B cell (primary cell): ENCODE data around the gene C10orf90.

ENCODE experiments used
- EZH2 ChIP-seq: IDR thresholded peaks from 2 replicates; pipeline ENCODE4 v1.6.1; 2012; ENCODE audit warnings: borderline replicate concordance, low read depth, mild to moderate bottlenecking, moderate library complexity, low read length; ENCODE audit not compliant: insufficient read depth, poor library complexity, severe bottlenecking
- TF ChIP-seq, protein P1 (sequence below): fragments of 200-600 bp; IDR thresholded peaks from one replicate; pipeline ENCODE4 v1.8.0; 2022; ENCODE audit warnings: antibody characterized with exemption, mild to moderate bottlenecking

DNA sequence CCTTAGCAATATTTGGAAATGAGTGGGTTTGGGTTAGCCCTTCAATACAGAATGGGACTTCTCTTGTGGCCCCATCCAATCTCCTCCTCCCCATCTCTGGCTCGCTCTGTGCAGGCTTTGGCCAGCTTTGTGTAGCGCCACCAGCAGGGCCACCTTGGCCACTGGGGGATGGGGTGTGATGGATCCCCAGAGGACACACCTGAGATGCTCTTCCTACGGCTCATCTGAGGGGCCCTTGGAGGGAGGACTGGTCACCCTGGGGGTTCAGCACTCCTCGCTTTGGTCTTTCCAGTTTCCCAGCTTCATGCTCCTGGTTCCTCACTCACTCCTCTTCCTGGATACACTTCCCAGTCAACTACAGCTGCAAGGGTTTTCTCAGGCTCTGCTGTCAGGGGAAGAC lies 15.3 kb upstream of the C10orf90 start:
- TF ChIP-seq, protein P1, sequence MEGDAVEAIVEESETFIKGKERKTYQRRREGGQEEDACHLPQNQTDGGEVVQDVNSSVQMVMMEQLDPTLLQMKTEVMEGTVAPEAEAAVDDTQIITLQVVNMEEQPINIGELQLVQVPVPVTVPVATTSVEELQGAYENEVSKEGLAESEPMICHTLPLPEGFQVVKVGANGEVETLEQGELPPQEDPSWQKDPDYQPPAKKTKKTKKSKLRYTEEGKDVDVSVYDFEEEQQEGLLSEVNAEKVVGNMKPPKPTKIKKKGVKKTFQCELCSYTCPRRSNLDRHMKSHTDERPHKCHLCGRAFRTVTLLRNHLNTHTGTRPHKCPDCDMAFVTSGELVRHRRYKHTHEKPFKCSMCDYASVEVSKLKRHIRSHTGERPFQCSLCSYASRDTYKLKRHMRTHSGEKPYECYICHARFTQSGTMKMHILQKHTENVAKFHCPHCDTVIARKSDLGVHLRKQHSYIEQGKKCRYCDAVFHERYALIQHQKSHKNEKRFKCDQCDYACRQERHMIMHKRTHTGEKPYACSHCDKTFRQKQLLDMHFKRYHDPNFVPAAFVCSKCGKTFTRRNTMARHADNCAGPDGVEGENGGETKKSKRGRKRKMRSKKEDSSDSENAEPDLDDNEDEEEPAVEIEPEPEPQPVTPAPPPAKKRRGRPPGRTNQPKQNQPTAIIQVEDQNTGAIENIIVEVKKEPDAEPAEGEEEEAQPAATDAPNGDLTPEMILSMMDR, result no peak
- no peak for TF ChIP-seq EZH2
